ENCODE data around the gene UBE2U.

UBE2U gene

GRCh38 chr1:64173336-64173940, 30.0 kb upstream of the UBE2U start:
- Histone ChIP-seq H3K27ac (ENCODE audit: low read depth, low read length) (no peak overlapping the region), H3K4me2 (ENCODE audit: low read length) (no peak overlapping the region), H3K36me3 (ENCODE audit: control insufficient read depth, low read length) (no peaks in the 10 kb centered on the region), H3K79me2 (ENCODE audit: control insufficient read depth, low read length) (no peaks in the 10 kb centered on the region), H3F3A (ENCODE audit: control insufficient read depth, insufficient read depth) (no peaks in the 10 kb centered on the region), H3K9me2 (replicated peaks; ENCODE audit: control insufficient read depth, low read length) (no peaks in the 10 kb centered on the region), H4K20me1 (ENCODE audit: control insufficient read depth, insufficient read depth, low read depth, low read length) (no peaks in the 10 kb centered on the region), H3K4me1 (ENCODE audit: control insufficient read depth, low read length) (no peaks in the 10 kb centered on the region), H3K9me3 (ENCODE audit: control insufficient read depth, insufficient read depth, low read length) (no peaks in the 10 kb centered on the region), H3K27me3 (ENCODE audit: control insufficient read depth, low read length) (no peaks in the 10 kb centered on the region; the same call in 1 of the 2 replicates), H3K4me3 (ENCODE audit: low read length) (no peak overlapping the region)
- TF ChIP-seq EZH2phosphoT487 (IDR thresholded peaks at IDR 0.05; ENCODE audit: borderline replicate concordance, low read length) (no peak), CTCF (IDR thresholded peaks at IDR 0.05; ENCODE audit: low read depth, low read length, poor library complexity, severe bottlenecking) (no peak)

GRCh38 chr1:64175639-64176038, 27.8 kb upstream of the UBE2U start:
- no peak overlapping the region for H3K27ac ChIP-seq (ENCODE audit: low read depth, low read length)
- TF ChIP-seq EZH2phosphoT487 (IDR thresholded peaks at IDR 0.05; ENCODE audit: borderline replicate concordance, low read length) (no peak), CTCF (IDR thresholded peaks at IDR 0.05; ENCODE audit: low read depth, low read length, poor library complexity, severe bottlenecking) (no peak)
- no peak overlapping the region for H3K4me3 ChIP-seq (ENCODE audit: low read length)
- no peaks in the 10 kb centered on the region for H3K9me3 ChIP-seq (ENCODE audit: control insufficient read depth, insufficient read depth, low read length)
- no peak overlapping the region for H3K4me2 ChIP-seq (ENCODE audit: low read length)
- H3K36me3 ChIP-seq (ENCODE audit: control insufficient read depth, low read length), result no peaks in the 10 kb centered on the region
- no peaks in the 10 kb centered on the region for H3K9me2 ChIP-seq (replicated peaks; ENCODE audit: control insufficient read depth, low read length)
- H3F3A ChIP-seq (ENCODE audit: control insufficient read depth, insufficient read depth), result no peaks in the 10 kb centered on the region
- no peaks in the 10 kb centered on the region for H3K4me1 ChIP-seq (ENCODE audit: control insufficient read depth, low read length)
- no peaks in the 10 kb centered on the region for H4K20me1 ChIP-seq (ENCODE audit: control insufficient read depth, insufficient read depth, low read depth, low read length)
- H3K27me3 ChIP-seq (ENCODE audit: control insufficient read depth, low read length), result no peaks in the 10 kb centered on the region; the same call in 1 of the 2 replicates
- no peaks in the 10 kb centered on the region for H3K79me2 ChIP-seq (ENCODE audit: control insufficient read depth, low read length)

- TF ChIP-seq EZH2phosphoT487 (IDR thresholded peaks at IDR 0.05; ENCODE audit: borderline replicate concordance, low read length) (no peak), CTCF (IDR thresholded peaks at IDR 0.05; ENCODE audit: low read depth, low read length, poor library complexity, severe bottlenecking) (no peak)
- Histone ChIP-seq H3K9me3 (ENCODE audit: control insufficient read depth, insufficient read depth, low read length) (no peaks in the 10 kb centered on the region), H3K4me2 (ENCODE audit: low read length) (no peak overlapping the region), H3K27me3 (ENCODE audit: control insufficient read depth, low read length) (no peaks in the 10 kb centered on the region; the same call in 1 of the 2 replicates), H3K79me2 (ENCODE audit: control insufficient read depth, low read length) (no peaks in the 10 kb centered on the region), H3K9me2 (replicated peaks; ENCODE audit: control insufficient read depth, low read length) (no peaks in the 10 kb centered on the region), H4K20me1 (ENCODE audit: control insufficient read depth, insufficient read depth, low read depth, low read length) (no peaks in the 10 kb centered on the region), H3K4me3 (ENCODE audit: low read length) (no peak overlapping the region), H3K27ac (ENCODE audit: low read depth, low read length) (no peak overlapping the region), H3K4me1 (ENCODE audit: control insufficient read depth, low read length) (no peaks in the 10 kb centered on the region), H3F3A (ENCODE audit: control insufficient read depth, insufficient read depth) (no peaks in the 10 kb centered on the region), H3K36me3 (ENCODE audit: control insufficient read depth, low read length) (no peaks in the 10 kb centered on the region)
Measured at GRCh38 chr1:64176659-64177058, 26.8 kb upstream of the UBE2U start.
